ENCODE results near the gene GRIFIN. TPM values are rescaled to one million over a fixed set of nuclear protein-coding genes. Genes with fewer than 3 reads are reported as not detected.

GRIFIN gene
- total and polyA plus RNA-seq, 2 donors (not counting 1 experiment from before 2014, with no cell fraction given): not detected

GRCh38 chr7:2512713-2513112, 36.5 kb upstream of the GRIFIN start:
- no peak overlapping the region for H3K4me3 ChIP-seq (replicated peaks in 1 of 4; ENCODE audit: control extremely low read depth in 1 of 4, insufficient read depth in 1 of 4, low read depth in 3 of 4, low read length in 4 of 4)
- peaks cover 2% of the 10 kb centered on the region for H3K27me3 ChIP-seq (ENCODE audit: control insufficient read depth, insufficient read depth, low read length)
- no peak overlapping the region for H3K4me2 ChIP-seq (ENCODE audit: extremely low read depth, insufficient read depth, low read length)
- no peaks in the 10 kb centered on the region for H3K79me2 ChIP-seq (ENCODE audit: control insufficient read depth, insufficient read depth, low read length)
- H3K9ac ChIP-seq (ENCODE audit: insufficient read depth, low read length): no peak overlapping the region
- no peak overlapping the region for H3K27ac ChIP-seq (ENCODE audit: insufficient read depth, low read length)
- H4K20me1 ChIP-seq (ENCODE audit: control insufficient read depth, extremely low read depth, insufficient read depth, low read length): no peaks in the 10 kb centered on the region
- H3K9me3 ChIP-seq (ENCODE audit: control insufficient read depth, insufficient read depth, low read depth, low read length): no peaks in the 10 kb centered on the region
- no peak for TF ChIP-seq CTCF (conservative IDR thresholded peaks at IDR 0.05 in 1 of 2, IDR thresholded peaks at IDR 0.05 in 1 of 2; ENCODE audit: low read depth in 1 of 2, low read length in 2 of 2)
- TF ChIP-seq EZH2 (IDR thresholded peaks at IDR 0.05; ENCODE audit: low read length, missing control alignments): no peak
- DNase-seq (ENCODE audit: low read depth in 2 of 2): no peak
- H3K36me3 ChIP-seq (ENCODE audit: control insufficient read depth, insufficient read depth, low read length): no peaks in the 10 kb centered on the region
- peaks cover 21% of the 10 kb centered on the region for H3K4me1 ChIP-seq (ENCODE audit: control insufficient read depth, extremely low read depth, insufficient read depth, low read length)
- no peak overlapping the region for H2AFZ ChIP-seq (ENCODE audit: low read length)

- DNase-seq (ENCODE audit: low read depth in 2 of 2): no peak
- no peak overlapping the region for H2AFZ ChIP-seq (ENCODE audit: low read length)
- H3K4me2 ChIP-seq (ENCODE audit: extremely low read depth, insufficient read depth, low read length): no peak overlapping the region
- H3K27me3 ChIP-seq (ENCODE audit: control insufficient read depth, insufficient read depth, low read length): peaks cover 2% of the 10 kb centered on the region
- H3K4me3 ChIP-seq (replicated peaks in 1 of 4; ENCODE audit: control extremely low read depth in 1 of 4, insufficient read depth in 1 of 4, low read depth in 3 of 4, low read length in 4 of 4): no peak overlapping the region
- H3K36me3 ChIP-seq (ENCODE audit: control insufficient read depth, insufficient read depth, low read length): no peaks in the 10 kb centered on the region
- no peak overlapping the region for H3K27ac ChIP-seq (ENCODE audit: insufficient read depth, low read length)
- H3K9me3 ChIP-seq (ENCODE audit: control insufficient read depth, insufficient read depth, low read depth, low read length): no peaks in the 10 kb centered on the region
- no peak for TF ChIP-seq CTCF (conservative IDR thresholded peaks at IDR 0.05 in 1 of 2, IDR thresholded peaks at IDR 0.05 in 1 of 2; ENCODE audit: low read depth in 1 of 2, low read length in 2 of 2)
- TF ChIP-seq EZH2 (IDR thresholded peaks at IDR 0.05; ENCODE audit: low read length, missing control alignments): no peak
- H3K9ac ChIP-seq (ENCODE audit: insufficient read depth, low read length): no peak overlapping the region
- H3K4me1 ChIP-seq (ENCODE audit: control insufficient read depth, extremely low read depth, insufficient read depth, low read length): peaks cover 16% of the 10 kb centered on the region
- no peaks in the 10 kb centered on the region for H4K20me1 ChIP-seq (ENCODE audit: control insufficient read depth, extremely low read depth, insufficient read depth, low read length)
- no peaks in the 10 kb centered on the region for H3K79me2 ChIP-seq (ENCODE audit: control insufficient read depth, insufficient read depth, low read length)
Observed at GRCh38 chr7:2512179-2512661, 36.0 kb upstream of the GRIFIN start.

- Histone ChIP-seq H3K27ac (ENCODE audit: insufficient read depth, low read length) (no peak overlapping the region), H3K27me3 (ENCODE audit: control insufficient read depth, insufficient read depth, low read length) (peaks cover 2% of the 10 kb centered on the region), H2AFZ (ENCODE audit: low read length) (no peak overlapping the region), H3K36me3 (ENCODE audit: control insufficient read depth, insufficient read depth, low read length) (no peaks in the 10 kb centered on the region), H3K4me2 (ENCODE audit: extremely low read depth, insufficient read depth, low read length) (no peak overlapping the region), H3K79me2 (ENCODE audit: control insufficient read depth, insufficient read depth, low read length) (no peaks in the 10 kb centered on the region), H3K4me1 (ENCODE audit: control insufficient read depth, extremely low read depth, insufficient read depth, low read length) (peaks cover 13% of the 10 kb centered on the region), H3K9ac (ENCODE audit: insufficient read depth, low read length) (no peak overlapping the region), H3K4me3 (replicated peaks in 1 of 4; ENCODE audit: control extremely low read depth in 1 of 4, insufficient read depth in 1 of 4, low read depth in 3 of 4, low read length in 4 of 4) (no peak overlapping the region), H4K20me1 (ENCODE audit: control insufficient read depth, extremely low read depth, insufficient read depth, low read length) (no peaks in the 10 kb centered on the region), H3K9me3 (ENCODE audit: control insufficient read depth, insufficient read depth, low read depth, low read length) (no peaks in the 10 kb centered on the region)
- DNase-seq (ENCODE audit: low read depth in 2 of 2): no peak
- TF ChIP-seq CTCF (conservative IDR thresholded peaks at IDR 0.05 in 1 of 2, IDR thresholded peaks at IDR 0.05 in 1 of 2; ENCODE audit: low read depth in 1 of 2, low read length in 2 of 2) (no peak), EZH2 (IDR thresholded peaks at IDR 0.05; ENCODE audit: low read length, missing control alignments) (no peak)
Observed at GRCh38 chr7:2511769-2512168, 35.6 kb upstream of the GRIFIN start.

Data from fibroblast of lung (primary cell).